Suppressor macrophage treated with lipopolysaccharide for 1 hour (primary cell): Measurements from ENCODE around the gene CCR1.
A peak's percentile ranks its signal among the peaks of the same experiment; 100 is the strongest.

ENCODE experiments used
- DNase-seq, 3 donors: peaks; one replicate each; pipeline ENCODE4 v3.0.0-alpha.2; 2020 to 2022

Gene CCR1

DNA sequence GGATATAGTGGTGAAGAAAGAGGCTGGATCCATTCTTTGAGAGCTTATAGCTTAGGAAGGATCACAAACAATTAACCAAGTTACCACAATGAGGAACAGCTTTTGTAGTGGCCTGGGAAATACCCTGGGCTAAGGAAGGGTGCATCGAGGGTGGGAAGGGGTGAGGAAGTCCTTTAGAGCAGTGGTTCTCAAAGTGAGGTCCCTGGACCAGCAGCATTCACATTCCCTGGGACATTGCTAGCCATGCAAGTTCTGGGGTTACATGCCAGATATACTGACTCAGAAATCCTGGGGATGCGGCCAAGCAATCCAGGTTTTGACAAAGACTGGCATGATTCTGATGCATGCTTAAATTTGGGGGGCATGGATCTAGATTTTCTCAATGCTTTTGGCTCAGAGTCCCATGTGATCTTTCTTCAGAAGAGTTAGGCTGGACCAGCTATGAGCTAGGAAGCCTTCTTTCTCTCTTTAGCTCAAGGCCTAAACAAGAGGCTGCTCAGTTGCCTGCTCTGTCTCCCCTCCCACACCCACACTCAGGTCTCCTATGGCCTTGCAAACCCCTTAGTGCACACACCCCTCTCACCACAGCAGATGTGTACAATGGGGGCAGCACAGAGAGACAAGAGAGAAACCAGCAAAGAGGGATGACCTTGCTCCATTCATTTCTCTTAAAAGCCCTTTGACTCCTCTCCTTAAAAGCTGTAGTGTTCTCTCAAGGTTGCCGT, 1.8 kb upstream of the CCR1 start:
- peak; percentile 78 to 85 (median 85) for DNase-seq

DNA sequence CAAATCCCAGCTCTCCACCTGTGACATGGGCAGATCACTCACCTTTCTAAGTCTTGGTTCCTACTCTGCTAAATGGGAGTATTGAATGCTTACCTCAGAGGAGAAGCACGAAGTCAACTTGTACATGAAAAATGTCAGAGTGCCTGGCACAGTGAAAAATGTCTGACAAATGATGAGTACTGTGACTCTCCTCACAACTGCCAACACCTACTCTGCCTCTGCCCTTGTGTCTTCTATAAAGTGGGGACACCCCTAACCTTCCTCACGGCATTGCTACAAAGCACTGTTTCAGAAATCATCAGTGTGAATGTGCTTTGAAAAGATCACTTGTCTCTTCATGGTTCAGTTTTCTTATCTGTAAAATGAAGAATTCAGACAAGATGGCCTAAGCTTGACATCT, 940 bp upstream of the CCR1 start:
- no peak for DNase-seq

DNA sequence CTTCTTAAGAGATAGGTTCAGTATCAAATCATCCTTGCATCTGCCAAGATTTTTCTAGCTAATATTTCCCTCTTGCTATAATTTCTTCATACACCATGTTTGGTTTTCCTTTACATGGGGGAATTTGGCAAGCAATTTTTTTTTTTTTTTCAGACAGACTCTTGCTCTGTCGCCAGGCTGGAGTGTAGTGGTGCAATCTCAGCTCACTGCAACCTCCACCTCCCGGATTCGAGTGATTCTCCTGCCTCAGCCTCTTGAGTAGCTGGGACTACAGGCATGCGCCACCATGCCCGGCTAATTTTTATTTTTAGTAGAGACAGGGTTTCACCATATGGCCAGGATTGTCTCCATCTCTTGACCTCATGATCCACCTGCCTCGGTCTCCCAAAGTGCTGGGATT, 599 bp downstream of the CCR1 start:
- DNase-seq: peak in 1 of 3 donors; percentile 49

DNA sequence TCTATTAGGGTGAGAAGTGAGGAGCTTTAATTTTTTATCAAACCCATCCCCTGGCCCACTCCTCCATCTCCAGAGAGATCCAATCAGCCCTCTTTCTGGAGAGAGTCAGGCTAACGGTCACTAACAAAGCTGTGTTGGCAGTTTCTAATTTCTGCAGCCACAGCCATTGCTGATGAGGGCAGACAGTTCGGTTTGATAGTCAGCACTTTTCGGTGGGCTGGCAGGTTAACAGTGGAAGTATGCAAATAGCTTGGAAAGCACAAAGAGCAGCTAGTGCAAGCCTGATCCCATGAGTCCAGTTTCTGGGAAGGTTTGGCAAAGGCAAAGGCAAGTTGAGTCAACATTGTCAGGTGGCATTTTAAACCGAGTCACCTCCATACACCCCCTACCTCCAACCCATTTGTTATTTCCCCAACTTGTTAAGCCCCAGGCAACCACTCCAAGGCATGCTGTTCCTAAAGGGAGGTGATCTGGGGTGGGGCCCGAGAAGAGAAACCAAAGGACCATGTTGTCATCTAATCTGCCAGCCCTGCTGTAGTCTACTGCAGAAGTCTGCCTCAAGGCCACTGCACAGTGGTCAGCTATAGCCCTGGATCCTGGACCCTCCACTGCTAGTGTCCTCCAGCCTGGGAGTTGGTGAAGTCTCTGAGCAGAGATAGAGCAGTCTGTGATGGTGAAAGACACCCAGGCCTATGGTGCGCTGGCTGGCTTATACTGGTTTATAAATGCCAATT, 1.7 kb downstream of the CCR1 start:
- peak in 2 of 3 donors; percentile 53 to 68 for DNase-seq

DNA sequence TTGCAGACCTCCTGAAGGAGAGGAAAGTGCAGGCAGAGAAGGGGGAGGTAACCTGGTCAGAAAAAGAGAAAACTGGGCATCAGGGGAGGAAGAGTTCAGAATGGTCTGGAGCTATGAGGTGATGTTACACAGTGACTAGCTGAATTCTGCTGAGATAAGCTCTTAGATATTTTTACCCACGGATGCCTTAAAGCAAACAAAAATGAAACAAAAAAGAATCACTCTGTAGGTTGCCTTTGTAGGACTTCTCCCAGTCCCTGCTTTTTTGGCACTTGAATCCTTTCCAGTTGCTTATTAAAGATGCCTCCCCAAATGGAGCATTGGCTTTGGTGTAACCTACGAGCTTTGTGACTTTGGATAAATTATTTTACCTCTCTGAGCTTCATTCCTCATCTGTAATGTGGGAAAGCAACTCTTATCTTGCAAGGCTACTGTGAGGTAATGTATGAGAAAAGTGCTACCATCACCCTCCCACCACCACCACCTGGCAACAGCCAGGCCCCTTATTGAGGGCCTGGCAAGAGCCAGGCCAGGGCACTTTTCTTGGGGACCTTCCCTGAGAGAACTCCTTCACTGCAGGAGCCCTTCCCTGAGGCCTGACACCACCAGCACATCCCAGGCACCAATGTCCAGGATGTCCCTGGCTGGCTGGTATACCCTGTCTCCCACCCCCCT, 2.7 kb downstream of the CCR1 start:
- DNase-seq: peak in 1 of 3 donors; percentile 39

DNA sequence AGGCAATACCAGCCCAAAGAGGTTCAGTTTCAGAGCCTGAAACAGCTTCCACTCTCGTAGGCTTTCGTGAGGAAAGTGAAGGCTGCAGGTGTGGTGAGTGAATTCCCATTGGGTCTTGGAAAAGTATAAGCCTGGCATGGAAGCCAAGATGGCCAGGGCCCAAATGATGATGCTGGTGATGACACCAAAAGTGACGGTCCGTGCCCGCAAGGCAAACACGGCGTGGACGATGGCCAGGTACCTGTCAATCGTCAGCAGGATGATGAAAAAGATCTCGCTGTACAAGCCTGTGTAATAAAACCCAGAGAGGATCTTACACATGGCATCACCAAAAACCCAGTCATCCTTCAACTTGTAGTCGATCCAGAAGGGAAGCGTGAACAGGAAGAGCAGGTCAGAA, 4.4 kb downstream of the CCR1 start:
- no peak for DNase-seq

DNA sequence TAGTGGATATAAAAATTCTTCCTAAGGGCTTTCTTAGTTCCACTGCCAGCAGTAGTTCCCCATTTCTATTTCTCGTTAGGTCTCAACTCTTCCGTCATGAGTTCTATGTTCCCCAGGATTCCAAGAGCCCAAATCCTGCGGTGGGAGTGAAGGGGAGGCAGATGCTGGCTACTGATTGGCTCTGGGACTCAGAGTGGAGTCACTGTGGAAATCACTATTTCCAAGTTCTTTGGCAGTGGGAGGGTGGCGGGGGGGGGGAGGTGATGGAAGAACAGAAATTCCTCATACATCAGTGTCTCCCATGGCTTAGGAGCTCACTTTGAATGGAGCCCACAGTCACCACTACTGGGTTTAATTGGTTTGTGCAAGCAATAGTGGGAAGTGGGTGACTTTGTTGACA, 5.6 kb downstream of the CCR1 start:
- DNase-seq: peak; percentile 79 to 87 (median 80)

DNA sequence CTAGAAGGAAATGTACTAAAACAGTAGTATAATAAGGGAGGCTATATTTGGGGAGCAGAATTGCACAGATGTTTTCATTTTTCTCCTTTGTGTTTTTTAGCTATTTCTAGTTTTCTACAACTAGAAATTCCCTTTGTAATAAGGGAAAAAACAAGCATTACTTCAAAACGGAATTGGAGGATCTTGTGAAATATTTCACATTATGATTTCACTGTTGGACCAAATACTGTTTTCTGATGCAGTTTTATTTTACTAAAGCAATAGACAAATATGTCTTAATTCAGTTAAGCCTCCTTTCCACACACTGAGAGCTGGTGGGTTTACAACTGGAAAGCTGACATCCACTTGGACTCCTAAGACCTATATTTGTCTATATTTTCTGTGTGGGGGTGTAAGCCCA, 7.3 kb downstream of the CCR1 start:
- peak in 2 of 3 donors; percentile 52 to 54 for DNase-seq

DNA sequence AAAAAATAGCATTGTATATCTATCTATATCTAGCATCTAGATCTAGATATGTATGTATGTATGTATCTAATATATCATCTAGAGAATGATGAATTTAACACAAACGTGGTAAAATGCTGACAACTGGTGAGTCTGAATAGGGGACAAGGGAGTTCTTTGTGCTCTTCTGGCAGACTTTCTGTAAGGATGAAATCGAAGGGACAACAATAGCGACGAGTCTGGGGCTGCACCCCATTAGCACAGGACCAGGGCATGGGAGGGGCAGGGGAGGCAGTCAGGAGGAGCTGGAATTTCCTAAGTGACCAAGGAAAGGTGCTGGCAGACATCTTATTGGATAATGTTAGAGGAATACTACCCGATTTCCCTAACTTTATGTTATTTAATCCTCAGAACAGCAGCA, 7.9 kb downstream of the CCR1 start:
- no peak for DNase-seq

DNA sequence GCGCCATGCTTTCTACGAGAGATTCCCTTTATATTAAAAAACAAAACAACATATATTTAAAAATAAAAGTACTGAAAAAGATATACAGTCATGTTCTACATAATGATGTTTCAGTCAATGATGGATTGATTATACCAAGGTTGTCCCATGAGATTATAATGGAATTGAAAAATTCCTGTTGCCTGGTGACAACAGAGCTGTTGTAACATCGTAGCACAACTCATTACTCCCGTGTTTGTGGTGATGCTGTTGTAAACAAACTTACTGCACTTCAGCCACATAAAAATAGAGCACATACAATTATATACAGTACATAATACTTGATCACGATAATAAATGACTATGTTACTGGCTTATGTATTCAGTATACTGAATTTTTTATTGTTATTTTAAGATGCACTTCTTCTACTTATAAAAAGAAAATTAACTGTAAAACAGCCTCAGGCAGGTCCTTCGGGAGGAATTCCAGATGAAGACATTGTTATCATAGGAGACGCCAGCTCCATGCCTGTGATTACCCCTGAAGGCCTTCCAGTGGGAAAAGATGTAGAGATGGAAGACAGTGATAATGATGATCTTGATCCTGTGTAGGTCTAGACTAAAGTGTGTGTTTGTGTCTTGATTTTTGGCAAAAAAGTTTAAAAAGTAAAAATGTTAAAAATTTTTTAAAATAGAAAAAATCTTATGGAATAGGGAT, 11.7 kb downstream of the CCR1 start:
- DNase-seq: no peak

DNA sequence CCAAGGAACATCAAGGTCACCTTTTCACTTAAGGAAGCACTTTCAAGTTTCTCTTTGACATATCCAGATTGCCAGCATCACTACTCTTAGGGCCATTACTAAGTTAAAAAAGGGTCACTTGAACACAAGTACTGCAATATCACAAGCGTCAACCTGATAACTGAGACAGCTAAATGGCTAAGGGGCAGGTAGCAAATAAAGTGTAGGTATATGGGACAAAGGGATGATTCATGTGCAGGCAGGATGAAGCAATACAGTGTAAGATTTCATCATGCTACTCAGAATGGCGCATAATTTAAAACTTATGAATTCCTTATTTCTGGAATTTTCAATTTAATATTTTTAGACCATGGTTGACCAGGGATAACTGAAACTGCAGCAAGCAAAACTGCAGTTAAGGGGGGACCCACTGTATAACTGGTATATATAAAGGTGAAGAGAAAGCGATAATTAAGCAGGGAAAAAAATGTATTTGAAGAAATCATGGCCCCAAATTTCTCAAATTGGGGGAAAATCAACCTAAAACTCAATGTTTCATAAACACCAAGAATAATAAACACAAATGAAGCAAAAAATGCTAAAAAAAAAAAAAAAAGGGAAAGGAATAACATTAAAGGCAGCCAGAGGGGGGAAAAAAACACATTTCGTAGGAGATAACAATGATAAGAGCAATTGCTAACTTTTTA, 13.1 kb downstream of the CCR1 start:
- no peak for DNase-seq

DNA sequence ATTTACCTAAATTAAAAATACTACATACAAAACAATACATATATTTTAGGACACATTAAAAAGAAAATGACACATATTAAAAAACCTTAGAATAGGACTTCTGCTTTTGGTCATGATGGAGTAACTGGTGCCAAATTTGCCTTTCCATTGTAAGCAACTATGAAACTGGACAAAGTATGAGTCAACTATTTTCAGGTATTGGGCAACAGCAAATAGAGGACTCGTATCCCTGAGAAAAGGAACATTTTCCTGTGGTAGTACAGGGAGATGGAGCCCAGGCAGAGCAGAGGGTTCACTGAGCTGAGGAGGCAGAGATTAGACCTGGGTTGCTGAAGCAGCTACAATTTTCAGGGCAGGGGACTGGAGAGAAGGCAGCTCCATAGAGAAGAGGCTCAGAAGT, 14.7 kb downstream of the CCR1 start:
- DNase-seq: peak; percentile 65 to 91 (median 91)

DNA sequence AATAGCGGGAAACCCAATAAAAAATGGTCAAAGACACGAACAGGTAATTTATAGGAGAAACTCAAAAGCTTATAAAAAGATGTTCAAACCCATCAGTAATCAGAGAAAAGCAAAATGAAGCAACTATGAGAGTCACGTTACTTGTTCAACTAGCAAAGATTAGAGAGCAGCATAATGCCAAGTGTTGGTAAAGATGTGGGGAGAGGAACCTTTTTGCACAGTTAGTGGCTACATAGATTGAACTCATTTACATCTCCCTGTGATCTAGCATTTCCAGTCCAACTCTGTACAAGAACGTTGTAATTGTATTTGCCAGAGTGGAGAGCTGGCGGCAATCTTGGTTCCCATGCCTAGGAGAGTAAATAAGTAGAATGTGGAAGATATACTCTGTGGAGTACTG, 15.2 kb downstream of the CCR1 start:
- DNase-seq: no peak

DNA sequence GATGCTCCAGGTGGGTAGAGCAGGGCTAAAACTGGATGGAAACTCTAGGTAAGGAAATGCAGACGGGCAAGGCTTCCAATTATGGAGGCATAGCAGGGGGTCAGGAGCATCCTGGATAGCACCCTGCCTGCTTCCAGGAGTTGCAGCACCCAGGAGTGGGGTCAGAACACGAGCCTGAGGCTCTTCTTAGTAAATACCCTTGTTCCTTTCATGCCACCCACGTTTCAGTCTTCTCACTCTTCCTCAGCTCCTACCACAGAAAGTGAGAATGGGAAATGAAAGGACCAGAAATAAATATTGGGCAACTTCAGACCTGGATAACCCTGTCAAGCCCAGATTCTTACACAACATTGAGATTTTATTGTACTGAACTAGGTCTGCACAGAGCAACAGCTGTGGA, 16.4 kb downstream of the CCR1 start:
- DNase-seq: peak; percentile 69 to 83 (median 77)

DNA sequence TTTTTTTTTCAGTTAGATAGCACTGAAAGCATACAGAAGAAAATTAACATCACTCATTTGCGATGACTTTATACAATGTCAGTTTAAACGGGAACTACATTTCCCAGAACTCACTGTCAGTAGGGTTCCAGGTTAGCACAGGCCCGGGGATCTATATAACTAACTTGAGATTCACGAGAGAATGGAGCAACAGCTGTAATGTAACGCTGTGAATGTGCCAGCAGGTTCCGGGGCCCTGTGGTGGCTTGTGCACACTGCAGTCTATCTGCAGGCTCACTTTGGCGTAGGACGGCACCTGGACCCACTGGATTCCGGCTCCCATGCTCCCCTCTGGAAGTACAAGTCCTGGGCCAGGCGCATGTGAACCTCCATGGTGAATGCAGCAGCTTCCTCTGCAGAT, 19.4 kb downstream of the CCR1 start:
- no peak for DNase-seq

DNA sequence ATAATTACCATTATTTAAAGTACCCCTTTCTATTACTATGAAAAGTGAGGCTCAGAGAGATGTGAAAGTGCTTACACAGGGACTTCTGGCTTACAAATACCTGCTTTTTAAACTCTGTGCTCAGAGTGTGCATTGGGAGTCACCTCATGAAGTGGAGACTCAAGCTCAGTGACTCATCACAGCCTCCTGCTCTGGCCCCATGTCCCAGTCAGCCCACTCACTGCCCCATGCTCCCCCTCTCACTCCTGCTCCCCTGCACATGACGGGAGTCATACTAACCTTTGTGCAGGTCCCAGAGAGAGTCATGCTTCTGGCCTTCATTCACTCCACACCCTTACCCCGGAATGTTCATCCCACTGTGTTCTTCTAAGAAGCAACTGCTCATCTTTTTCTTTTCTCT, 20.2 kb downstream of the CCR1 start:
- peak; percentile 67 to 72 (median 69) for DNase-seq

DNA sequence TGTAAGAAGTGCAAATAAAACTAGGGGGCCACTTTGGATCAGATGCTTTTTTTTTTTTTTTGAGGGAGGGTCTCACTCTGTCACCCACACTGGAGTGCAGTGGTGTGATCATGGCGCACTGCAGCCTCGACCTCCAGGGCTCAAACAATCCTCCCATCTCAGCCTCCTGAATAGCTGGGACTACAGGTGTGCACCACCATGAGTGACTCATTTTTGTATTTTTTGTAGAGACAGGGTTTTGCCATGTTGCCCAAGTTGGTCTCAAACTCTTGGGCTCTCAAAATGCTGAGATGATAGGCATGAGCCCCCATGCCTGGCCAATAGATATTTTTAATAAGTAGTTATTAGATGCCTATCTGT, 20.8 kb downstream of the CCR1 start:
- DNase-seq: no peak

DNA sequence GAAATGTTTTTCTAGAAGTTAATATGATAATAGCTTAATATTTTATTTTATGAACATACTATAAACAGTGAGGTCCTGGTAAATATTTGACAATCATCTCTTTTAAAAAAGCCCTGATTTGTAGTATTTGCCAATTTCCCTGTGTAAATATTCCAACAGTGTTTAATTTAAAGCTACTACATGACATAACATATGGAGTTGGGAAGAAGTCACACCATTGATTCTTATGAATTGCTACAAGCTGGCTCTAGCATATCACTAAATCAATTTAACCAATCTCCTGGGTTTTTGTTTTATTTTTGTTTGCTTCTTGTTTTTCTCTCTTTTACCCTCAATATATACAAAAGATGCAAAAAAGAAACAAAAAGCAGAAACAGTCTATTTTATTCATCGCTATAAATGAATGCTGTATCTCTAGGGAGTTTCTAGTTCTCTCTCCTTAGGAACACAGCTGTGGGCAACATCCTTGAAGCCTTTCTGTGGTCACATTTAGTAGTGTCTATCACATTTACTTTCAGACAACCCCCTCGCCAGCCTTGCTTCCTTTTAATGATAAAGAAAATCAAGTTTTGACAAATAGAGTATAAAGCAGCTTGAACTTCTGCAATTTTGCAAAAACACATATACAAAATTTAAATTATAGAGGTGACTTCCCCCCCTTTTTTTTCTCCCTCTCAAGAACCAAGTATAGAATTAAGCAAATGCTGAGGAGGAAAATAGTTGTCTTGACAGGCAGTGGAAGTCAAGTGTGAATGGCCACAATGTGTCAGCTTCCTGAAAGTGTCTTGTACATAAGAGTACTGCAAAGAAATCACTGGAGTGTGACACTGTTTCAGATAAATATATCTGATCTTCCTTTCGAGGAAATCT, 21.4 kb downstream of the CCR1 start:
- DNase-seq: peak; percentile 49 to 68 (median 66)

DNA sequence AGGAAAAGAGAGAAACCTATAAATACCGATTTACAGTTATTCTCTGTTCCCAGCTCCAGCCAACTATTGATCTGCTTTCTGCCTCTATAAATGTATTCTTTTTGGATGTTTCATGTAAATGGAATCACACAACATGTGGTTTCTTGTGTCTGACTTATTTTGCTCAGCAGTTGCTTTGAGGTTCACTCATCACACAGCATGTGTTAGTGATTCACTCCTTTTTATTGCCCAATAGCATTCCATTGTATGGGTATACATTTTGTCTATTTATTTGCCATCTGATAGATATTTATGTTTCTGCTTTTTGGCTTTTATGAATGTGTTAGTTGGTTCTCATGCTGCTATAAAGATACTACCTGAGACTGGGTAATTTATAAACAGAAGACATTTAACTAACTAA, 23.6 kb downstream of the CCR1 start:
- DNase-seq: peak; percentile 48 to 84 (median 79)

DNA sequence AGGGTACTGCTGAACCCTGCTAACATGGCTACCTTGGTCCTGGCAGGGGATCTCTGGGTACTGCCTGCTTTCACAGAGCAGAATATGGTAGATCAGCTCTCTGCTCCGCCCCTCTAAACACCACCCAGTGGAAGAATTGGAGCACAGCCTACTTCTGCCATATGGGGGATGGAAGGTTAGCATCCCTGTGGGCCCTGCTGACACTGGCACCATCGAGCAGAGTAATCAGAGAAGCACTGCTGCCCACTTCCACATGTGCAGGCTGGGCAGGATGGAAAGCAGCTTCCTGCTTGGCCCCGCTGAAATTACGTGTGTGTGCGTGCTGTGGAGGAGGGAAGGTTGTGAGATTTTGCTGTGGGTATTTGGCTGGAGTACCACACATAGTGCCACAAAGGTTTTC, 24.8 kb downstream of the CCR1 start:
- DNase-seq: peak; percentile 52 to 55 (median 55)

DNA sequence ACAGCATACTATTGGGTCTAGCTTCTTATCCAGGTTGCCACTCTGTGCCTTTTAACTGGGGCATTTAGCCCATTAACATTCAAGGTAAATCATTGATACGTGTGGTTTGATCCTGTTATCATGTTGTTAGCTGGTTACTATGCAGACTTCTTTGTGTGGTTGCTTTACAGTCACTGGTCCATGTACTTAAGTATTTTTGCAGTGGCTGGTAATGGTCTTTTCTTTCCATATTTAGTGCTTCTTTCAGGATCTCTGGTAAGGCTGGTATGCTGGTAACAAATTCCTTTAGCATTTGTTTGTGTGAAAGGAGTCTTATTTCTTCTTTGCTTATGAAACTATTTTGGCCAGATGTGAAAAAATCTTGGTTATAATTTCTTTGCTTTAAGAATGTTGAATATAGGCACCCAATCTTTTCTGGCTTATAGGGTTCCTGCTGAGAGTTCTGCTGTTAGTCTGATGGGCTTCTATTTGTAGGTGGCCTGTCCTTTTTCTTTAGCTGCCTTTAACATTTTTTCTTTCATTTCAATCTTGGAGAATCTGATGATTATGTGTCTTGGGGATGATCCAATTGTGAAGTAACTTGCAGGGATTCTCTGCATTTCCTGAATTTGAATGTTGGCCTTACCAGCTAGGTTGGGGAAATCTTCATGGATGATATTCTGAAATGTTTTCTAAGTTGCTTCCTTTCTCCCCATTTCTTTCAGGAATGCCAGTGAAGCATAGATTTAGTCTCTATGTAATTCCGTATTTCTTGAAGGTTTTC, 39.3 kb downstream of the CCR1 start:
- no peak for DNase-seq
